OCI-LY7 (cell line): ENCODE results near the gene BZW1.

Source experiments
- EZH2phosphoT487 ChIP-seq: fragments of 200-600 bp; sonication (generic); IDR thresholded peaks from 2 replicates; pipeline ENCODE4 v1.6.1; 2018; ENCODE audit warnings: low read depth, borderline replicate concordance, mild to moderate bottlenecking, mixed run types, antibody characterized with exemption, low read length, moderate library complexity, mixed read lengths
- TF ChIP-seq, protein P1 (sequence below): fragments of 200-600 bp; sonication (generic); conservative IDR thresholded peaks from 2 replicates; pipeline ENCODE4 v1.5.1; 2014; ENCODE audit warnings: mild to moderate bottlenecking, antibody characterized with exemption, low read length, moderate library complexity, mixed read lengths

GRCh38 chr2:200810998-200811332 lies 745 bp upstream of the BZW1 start:
- TF ChIP-seq, protein P1, sequence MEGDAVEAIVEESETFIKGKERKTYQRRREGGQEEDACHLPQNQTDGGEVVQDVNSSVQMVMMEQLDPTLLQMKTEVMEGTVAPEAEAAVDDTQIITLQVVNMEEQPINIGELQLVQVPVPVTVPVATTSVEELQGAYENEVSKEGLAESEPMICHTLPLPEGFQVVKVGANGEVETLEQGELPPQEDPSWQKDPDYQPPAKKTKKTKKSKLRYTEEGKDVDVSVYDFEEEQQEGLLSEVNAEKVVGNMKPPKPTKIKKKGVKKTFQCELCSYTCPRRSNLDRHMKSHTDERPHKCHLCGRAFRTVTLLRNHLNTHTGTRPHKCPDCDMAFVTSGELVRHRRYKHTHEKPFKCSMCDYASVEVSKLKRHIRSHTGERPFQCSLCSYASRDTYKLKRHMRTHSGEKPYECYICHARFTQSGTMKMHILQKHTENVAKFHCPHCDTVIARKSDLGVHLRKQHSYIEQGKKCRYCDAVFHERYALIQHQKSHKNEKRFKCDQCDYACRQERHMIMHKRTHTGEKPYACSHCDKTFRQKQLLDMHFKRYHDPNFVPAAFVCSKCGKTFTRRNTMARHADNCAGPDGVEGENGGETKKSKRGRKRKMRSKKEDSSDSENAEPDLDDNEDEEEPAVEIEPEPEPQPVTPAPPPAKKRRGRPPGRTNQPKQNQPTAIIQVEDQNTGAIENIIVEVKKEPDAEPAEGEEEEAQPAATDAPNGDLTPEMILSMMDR = no peak
- TF ChIP-seq EZH2phosphoT487 = no peak
